HG03135 (cell line): ENCODE measurements around the gene GNAI2.

ENCODE experiments used
- ATAC-seq: cut with Tn5 transposase; IDR thresholded peaks from one replicate; pipeline ENCODE4 v1.9.1; 2021; ENCODE audit warnings: mild to moderate bottlenecking, moderate library complexity; ENCODE audit not compliant: unreplicated experiment

Gene GNAI2

DNA sequence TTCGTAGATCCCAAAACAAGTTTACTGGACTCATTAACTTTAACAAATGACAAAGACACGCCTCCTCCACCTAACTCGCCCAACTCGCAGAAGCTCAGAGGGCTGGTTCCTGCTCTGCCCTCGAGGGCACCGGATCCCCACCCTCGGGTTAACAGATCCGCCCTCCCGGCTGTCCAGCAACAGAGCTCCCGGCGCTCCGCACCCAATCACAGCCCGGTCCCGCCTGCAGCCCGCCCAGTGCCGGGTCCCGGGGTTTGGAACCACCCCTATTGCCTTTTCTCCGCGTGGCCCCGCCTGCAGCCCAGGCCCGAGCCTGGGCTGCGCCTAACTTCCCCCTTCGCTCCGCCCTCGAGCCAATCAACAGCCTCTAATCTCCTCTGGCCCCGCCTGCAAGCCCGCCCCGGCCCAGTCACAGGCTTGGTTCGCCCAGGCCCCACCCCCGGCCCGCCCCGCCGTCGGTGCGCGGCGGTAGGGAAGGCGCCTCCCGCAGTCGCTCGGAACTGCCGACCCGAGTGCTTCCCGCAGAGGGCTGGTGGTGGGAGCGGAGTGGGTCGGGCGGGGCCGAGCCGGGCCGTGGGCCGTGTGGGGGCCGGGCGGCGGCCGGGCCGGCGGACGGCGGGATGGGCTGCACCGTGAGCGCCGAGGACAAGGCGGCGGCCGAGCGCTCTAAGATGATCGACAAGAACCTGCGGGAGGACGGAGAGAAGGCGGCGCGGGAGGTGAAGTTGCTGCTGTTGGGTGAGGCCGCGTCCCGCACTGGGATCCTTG lies at the start of gene GNAI2:
TSS of gene GNAI2 (plus strand) at position 489 of the 768 bp plus-strand sequence. CDS start at position 621, 132 bp downstream.
- ATAC-seq: peak; percentile 93

DNA sequence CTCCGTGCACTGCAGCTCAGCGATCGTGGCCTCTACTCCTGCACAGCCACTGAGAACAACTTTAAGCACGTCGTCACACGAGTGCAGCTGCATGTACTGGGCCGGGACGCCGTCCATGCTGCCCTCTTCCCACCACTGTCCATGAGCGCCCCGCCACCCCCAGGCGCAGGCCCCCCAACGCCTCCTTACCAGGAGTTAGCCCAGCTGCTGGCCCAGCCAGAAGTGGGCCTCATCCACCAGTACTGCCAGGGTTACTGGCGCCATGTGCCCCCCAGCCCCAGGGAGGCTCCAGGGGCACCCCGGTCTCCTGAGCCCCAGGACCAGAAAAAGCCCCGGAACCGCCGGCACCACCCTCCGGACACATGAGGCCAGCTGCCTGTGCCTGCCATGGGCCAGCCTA lies 48.3 kb upstream of the GNAI2 start:
- ATAC-seq: no peak

DNA sequence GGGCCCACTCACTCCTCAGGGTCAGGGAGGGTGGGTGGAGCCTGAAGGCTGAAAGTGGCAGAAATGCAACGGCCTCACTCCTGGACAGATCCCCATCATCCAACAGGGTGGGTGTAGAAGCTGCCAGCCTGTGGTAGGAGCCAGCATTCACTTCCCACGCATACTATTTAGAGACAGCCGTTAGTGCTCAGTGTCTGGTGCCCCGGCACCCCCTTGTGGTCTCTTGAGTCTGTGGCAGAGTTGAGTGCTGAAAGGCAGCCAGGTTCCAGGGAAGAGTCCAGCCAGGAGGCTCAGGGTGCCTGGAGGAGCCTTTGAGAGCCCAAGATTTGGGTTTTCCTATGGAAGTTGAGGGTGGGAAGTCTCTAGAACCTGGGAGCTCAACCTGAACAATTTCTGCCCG lies 46.7 kb upstream of the GNAI2 start:
- no peak for ATAC-seq

DNA sequence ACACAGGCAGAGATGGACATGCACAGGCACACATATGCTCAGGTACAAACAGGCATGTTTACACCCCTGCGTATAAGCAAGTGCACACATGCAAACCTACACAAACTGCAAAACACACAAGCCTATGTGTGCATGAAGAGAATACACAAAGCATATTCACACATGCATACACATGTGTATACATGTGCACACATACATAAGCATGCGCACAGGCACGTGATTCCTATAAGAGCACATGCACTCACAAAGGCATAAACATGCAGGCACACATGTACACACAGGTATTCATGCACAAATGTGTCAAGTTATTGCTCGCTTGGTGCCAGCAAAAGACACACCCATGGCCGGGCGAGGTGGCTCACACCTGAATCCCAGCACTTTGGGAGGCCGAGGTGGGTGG lies 46.0 kb upstream of the GNAI2 start:
- no peak for ATAC-seq

DNA sequence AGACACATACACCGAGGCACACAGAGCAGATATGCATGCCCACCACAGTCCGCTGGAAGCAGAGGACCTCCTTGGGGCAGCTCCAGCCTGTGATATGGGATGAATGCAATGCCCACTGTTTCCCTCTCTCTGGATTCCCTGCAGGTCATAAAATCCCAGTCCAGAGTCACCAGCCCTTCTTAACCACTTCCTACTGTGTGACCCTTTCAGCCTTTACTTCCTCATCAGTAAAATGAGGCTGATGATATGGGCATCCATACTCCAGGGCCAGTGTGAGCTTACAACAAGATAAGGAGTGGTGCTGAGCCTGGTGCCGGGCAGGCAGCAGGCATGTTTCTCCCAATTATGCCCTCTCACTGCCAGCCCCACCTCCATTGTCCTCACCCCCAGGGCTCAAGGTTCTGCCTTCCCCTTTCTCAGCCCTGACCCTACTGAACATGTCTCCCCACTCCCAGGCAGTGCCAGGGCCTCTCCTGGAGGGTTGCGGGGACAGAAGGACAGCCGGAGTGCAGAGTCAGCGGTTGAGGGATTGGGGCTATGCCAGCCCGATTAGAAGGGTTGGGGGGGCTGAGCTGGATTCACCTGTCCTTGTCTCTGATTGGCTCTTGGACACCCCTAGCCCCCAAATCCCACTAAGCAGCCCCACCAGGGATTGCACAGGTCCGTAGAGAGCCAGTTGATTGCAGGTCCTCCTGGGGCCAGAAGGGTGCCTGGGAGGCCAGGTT lies 44.9 kb upstream of the GNAI2 start, which contains the start of gene GNAT1:
TSS of gene GNAT1 (plus strand) at position 675 of the 725 bp plus-strand sequence. CDS start 116 bp downstream, outside the sequence.
- no peak for ATAC-seq

DNA sequence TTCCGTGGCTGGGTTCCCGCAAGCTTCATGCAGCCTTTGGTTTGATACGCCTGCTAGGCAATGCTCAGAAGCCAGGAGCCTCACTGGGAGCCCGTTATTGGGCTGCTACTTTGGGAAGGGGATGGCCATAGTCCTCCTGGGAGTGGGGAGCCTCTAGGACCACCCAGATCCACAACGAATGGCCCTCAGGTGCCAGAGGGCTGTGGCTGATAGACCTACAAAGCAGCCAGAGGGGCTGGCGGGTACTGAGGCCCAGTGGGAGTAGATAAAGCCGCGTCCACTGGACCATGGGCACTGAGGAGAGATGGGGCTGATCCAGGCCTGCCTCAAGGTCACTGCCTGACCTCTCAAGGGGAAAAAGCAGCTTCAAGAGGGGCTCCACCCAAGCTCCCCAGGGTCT lies 43.9 kb upstream of the GNAI2 start:
- ATAC-seq: no peak

DNA sequence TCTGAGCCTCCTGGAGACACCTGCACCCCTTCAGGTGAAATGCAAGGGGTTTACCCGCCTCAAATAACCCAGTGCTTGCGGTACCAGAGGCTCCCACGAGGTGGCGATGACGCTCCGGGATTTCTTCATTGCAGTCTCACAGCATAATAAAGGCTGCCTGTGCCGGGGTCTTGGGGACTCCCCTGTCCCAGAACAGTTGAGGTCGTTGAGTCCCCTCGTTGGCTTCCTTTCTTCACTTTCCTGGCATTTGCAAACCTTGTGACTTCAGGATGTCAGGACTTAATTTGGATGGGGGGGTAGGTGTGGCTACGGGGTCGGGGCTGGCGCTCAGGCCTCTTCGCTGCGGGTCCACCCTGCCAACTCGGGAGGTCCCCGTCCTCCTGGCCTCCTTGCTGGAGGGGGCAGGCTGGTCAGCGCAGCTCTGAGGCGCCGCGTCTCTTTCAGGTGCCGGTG lies 43.3 kb upstream of the GNAI2 start:
- no peak for ATAC-seq

DNA sequence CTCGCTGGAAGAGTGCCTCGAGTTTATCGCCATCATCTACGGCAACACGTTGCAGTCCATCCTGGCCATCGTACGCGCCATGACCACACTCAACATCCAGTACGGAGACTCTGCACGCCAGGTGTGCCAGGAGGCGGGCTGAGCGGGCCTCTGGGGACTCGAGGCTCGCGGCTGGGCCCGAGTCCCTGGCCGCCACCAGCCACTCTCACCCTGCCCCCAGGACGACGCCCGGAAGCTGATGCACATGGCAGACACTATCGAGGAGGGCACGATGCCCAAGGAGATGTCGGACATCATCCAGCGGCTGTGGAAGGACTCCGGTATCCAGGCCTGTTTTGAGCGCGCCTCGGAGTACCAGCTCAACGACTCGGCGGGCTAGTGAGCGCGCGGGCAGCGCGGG lies 42.7 kb upstream of the GNAI2 start:
- no peak for ATAC-seq

DNA sequence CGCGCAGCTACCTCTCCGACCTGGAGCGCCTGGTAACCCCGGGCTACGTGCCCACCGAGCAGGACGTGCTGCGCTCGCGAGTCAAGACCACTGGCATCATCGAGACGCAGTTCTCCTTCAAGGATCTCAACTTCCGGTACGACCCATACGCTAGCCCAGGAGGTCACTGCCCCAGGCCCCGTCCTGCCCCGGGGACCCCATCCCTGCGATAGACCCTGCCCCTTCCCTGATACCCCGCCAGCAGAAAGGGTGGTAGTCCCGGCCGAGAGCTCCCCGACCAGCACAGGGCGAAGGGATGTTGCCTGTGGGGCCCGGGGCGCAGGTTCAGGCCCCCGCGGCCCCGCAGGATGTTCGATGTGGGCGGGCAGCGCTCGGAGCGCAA lies 42.3 kb upstream of the GNAI2 start:
- no peak for ATAC-seq

DNA sequence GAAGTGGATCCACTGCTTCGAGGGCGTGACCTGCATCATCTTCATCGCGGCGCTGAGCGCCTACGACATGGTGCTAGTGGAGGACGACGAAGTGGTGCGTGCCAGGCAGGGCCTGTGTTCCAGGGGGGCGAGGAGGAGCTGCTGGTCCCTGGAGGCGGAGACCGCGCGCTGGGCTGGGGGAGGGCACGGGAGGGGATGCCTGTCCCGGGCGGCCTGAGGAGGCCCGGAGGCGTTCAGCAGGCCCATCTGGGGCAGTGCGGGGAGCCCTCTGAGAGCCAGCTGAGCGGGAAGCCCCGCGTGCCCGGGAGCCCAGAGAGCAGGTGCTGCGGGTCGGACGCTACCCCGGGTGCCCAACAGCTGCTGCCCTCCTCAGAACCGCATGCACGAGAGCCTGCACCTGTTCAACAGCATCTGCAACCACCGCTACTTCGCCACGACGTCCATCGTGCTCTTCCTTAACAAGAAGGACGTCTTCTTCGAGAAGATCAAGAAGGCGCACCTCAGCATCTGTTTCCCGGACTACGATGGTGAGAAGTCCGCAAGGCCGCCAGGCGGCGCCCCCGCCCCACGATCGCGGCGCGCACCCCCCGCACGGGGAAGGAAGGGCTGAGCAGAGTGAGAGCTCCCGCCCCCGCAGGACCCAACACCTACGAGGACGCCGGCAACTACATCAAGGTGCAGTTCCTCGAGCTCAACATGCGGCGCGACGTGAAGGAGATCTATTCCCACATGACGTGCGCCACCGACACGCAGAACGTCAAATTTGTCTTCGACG lies 41.7 kb upstream of the GNAI2 start:
- no peak for ATAC-seq

DNA sequence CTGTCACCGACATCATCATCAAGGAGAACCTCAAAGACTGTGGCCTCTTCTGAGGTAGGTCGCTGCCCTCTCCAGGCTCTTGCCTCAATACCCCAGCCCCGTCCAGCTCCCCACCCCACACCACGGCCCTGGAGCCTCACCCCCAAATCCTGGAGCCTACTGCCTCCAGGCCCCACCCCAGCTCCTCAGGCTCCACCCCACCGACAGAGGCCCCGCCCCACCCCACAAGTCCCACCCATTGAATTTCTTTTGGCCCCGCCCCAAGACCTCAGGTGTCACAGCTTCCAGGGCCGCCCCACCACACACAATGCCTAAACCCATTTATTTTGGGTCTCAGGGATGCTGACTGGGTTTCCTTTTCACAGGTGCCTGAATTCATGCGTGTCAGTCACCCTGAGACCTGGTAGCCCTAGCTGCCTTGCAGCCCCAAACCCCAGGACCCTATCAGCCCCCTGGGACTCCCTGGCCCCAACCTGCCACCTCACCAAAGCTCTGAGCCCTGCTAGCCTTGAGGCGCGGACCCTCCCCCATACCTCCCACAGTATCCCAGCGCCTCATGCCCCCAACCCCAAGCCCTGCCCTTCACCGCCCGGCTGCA lies 41.0 kb upstream of the GNAI2 start:
- no peak for ATAC-seq

DNA sequence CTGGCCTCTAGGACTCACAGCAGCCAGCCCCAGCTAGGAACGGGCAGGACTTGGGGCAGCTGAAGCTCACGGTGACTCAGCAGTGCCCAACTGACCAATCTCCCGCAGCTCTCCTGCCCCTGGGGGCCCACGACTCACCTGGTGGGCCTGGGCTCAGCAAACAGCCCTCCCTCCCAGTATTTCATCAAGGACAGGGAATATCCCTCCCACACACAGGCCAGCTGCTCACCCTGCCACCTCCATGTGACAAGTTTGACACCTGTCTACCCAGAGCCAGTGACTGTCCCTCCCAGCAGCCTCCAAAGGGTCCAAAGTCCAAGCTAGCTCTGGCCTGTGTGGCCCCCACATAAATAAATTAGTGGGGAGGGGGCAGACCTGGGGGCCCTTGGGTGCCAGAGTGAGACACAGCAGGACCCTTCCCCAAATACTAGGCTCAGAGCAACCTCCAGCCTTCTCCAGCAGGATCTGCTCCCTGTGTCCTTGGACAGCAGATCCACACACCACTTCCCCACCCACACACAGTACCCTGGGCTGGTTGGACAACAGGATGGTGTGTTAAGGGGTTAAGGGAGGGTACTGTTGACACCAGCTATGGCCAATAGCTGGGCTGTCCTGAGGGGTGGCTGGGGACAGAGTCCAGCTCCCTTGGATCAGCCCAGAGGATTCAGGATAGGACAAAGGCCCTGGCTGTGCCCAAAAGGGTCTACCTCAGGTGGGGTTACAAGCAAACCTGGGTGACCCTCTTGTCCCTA lies 40.3 kb upstream of the GNAI2 start:
- ATAC-seq: no peak

DNA sequence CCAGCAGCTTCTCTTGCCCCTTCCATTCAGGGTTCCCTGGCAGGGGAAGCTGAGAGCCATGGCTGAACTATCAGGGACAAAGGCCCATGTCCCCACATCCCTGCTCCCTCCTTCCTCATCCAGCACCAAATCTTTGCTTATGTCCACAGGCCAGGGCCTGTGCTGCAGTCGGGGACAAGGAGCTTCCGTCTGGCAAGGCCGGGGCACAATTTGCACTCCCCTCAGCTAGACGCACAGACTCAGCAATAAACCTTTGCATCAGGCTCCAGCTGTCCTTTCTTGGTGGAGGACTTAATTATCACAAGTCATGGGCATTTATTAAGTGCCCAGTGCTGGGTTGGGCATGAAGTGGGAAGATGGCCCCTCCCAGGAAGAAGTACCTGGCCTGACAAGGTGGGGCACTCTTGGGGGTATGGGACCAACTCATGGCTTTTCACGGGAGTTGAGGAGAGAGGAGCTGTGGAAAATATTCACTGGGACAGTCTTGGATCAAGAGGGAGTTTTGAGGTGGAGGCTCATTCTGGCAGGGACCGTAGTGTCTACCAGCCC lies 39.7 kb upstream of the GNAI2 start:
- no peak for ATAC-seq

DNA sequence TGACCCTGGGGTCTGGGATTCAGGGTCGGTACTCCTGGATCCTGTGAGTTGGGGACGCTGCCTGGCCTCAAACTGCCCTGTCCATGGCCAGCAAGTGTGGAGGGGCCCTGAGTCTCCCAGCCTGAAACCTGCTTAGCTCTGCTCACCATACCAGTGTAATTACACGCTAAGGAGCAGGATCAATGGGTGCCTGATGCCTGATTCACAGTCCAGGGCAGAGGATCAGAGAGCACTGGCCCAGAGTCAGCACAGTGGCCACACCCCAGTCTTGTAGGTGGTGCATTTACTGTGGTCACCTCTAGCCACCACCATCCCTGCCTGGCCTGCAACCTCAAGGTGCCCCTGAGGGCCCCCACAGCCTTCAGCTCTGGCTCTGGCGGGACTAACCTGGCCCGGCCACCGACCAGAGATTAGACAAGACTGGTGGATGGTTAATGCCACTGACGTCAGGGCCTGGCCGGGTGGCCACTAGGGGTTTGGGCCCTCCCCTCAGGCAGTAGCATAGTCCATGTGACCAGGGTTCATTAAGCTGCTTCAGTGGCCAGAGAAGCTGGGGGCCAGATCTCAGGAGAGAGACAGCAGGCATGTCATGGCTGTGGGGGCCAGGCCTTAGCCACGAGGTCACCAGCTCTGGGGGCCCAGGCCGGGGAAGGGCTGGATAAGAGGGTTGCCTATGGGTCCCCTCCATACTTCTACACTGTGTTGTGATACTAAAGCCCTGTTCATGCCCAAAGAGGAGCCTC lies 34.3 kb upstream of the GNAI2 start:
- ATAC-seq: no peak

DNA sequence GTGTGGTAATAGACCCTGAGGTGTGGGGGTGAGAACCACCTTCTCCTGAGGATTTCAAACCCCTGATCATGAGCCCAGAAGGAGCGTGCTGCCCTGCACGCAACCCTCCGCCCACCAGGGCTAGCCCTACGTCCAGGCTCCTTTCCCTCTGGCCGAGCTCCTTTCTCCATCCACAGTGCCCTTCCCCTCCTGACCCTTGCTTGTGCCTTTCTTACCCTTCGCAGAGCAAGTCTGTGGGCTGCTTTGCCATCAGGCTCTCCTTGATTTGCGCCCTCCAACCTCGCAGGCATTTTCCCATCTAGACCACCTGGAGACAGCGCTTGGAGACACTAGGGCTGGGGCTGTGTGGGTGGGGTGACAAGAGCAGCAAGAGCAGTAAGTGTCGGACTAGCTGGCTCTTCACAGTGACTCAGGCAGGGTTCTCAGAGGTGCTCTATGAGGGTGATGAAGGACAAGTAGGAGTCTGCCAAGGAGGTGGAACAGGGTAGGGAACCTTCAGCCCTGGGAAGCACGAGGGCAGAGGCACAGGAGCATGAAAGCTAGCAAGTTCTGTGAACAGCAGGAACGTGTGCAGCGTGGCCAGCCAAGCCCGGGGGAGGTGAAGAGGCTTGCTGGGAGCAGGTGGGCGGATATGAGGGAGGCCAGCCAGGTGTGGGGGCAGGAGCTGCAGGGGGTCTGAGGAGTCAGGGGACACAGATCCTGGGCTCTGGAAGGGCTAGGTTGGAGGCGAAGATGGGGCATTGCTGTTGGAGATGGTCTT lies 33.5 kb upstream of the GNAI2 start:
- no peak for ATAC-seq

DNA sequence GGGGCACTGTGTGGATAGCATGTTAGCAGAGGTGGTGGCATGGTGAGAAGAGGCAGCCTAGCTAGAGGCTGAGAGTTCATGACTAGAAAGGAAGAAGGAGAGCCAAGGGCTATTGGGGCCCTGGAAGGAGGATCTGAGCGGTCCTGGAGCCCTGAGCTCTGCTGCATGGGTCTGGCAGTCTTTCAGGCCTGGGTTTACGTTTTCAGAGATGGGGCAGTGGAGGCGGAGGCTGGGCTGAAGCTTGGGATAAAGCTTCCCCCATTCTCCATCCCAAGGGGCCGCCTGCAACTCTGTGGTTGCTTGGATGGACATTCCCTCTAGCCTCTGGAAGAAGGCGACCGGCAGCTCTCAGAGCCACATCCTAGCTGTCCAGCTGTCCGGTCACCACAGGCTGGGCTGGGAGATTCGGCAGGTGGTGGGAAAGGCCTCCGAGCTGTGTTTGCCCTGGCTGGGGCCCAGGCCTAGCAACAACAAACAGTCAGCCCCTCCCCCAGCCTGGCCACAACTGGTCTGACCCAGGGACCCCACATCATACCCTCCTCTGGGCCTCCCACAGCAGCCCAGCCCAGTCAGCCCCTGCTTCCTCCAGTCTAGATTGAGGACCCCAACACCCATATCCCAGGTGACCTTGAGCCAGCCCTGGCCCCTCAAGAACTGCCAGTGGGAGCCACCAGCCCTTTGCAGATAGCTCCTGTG lies 32.7 kb upstream of the GNAI2 start:
- ATAC-seq: no peak

DNA sequence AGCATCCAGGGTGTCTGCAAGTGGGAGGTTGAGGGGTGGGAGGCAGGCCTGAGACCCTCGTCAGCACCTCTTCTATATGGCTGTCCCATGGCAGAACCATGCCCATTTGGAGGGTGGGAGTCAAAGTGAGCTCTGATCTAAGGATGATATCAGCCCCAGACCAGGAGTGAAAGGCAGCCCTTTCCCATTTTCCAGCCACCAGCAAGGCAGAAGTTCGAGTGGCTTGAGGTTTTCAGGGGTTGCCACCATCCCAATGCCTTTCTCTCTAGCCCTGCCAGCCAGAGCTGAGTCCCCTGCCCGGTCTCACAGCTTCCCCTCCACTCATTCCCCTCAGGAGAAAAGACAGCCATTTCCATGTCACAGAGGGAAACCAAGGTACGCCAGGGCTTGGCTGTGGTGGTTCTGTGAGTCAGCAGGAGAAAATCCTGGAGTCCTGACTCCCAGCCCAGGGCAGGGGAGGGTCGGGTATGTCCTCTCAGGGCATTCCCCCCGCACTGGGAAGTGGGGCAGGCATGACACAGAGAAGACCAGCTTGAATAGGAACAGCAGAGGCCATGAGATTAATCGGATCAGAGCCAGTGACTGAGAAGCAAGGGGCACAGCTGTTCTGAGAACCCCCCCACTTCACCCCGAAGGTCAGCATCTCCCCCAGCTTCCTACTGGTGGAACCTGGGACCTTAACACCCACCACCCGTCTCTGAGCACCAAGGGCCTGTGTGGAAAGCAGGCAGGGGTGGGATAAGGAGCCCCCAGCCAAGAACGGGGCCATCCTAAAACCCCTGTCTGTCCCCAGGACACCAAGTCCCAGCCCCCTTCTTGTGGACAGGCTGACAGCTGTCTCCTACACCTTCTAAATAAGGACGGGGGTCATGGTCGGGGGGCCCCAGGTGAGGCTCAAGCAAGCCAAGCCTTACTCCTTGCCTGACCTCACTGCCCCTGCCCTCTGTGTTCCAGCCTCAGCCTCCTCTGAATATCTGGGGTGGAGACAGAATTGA lies 31.9 kb upstream of the GNAI2 start:
- no peak for ATAC-seq
